Upper lobe of left lung (tissue), 6 donors: ENCODE measurements around the gene DACH1. TPM values are rescaled to one million over a fixed set of nuclear protein-coding genes. Genes with fewer than 3 reads are reported as not detected.
A peak's percentile ranks its signal among the peaks of the same experiment; 100 is the strongest.

Experiments
- ATAC-seq, 2 donors: fragments of 200-7000 bp; cut with Tn5 transposase; one replicate each; pipeline ENCODE4 v1.9.1; 2022; ENCODE audit warnings: mild to moderate bottlenecking in 2 of 2, moderate library complexity in 2 of 2; ENCODE audit not compliant: low FRiP score in 2 of 2
- DNase-seq, 2 donors: peaks; one replicate each; pipeline ENCODE4 v3.0.0-alpha.2; 2019 to 2020
- H3K27ac ChIP-seq, 4 donors: fragments of 200-600 bp; sonication (generic); one replicate each; pipeline ENCODE4 v1.5.1; 2016 to 2019
- H3K27me3 ChIP-seq, 4 donors: fragments of 200-600 bp; sonication (generic); one replicate each; pipeline ENCODE4 v1.5.1; 2017 to 2019
- H3K36me3 ChIP-seq, 4 donors: fragments of 200-600 bp; sonication (generic); one replicate each; pipeline ENCODE4 v1.5.1; 2016 to 2019
- H3K4me1 ChIP-seq, 4 donors: fragments of 200-600 bp; sonication (generic); one replicate each; pipeline ENCODE4 v1.5.1; 2018 to 2019
- H3K4me3 ChIP-seq, 4 donors: fragments of 200-600 bp; sonication (generic); one replicate each; pipeline ENCODE4 v1.5.1; 2017 to 2019; ENCODE audit warnings: mild to moderate bottlenecking in 2 of 4, moderate library complexity in 1 of 4
- H3K9me3 ChIP-seq, 4 donors: fragments of 200-600 bp; sonication (generic); one replicate each; pipeline ENCODE4 v1.5.1; 2018 to 2019
- EP300 ChIP-seq, 4 donors: sonication (generic); formaldehyde crosslinking; IDR thresholded peaks; one replicate each; pipeline ENCODE4 v1.5.1; 2017; ENCODE audit warnings: antibody characterized with exemption in 4 of 4, control low read depth in 2 of 4
- POLR2A ChIP-seq, 4 donors: fragments of 450-650 bp; IDR thresholded peaks; one replicate each; pipeline ENCODE4 v1.5.1; 2016 to 2017; ENCODE audit warnings: antibody characterized with exemption in 4 of 4, mild to moderate bottlenecking in 2 of 4
- POLR2AphosphoS5 ChIP-seq, 2 donors: sonication (generic); formaldehyde crosslinking; IDR thresholded peaks; one replicate each; pipeline ENCODE4 v1.5.1; 2017; ENCODE audit warnings: antibody characterized with exemption in 2 of 2
- WGBS, 2 donors: methylation state at CpG; one replicate each; pipeline ENCODE4 v1.1.5; 2017 to 2018; 5-methylcytosine and 5-hydroxymethylcytosine counted together
- total RNA-seq, 6 donors: library from RNA; depleted of rRNA in 4 of 6; stranded (reverse); fragments of >200 nt in 4 of 6; gene quantifications; one replicate each; pipeline versions ENCODE4 v1.1.0 to v1.2.1, GENCODE V29; 2016 to 2021
- TF ChIP-seq, protein P1 (sequence below), 6 experiments: fragments of 450-650 bp in 4 of 6; fragments of 200-600 bp in 2 of 6; sonication (generic) in 2 of 6; IDR thresholded peaks; one replicate each; pipeline ENCODE4 v1.5.1; 2016 to 2019; ENCODE audit warnings: antibody characterized with exemption in 6 of 6
- donor health status: DM: no; HTN: no; CAD: no; lungs with moderate emphysema.
- donor health status: DM: no; HTN: yes; CAD: no; lungs with severe emphysema.

The DACH1 gene
- total RNA-seq, 6 donors from 2014 or later, result 4.7 to 10.5 (median 6.7) TPM

DNA sequence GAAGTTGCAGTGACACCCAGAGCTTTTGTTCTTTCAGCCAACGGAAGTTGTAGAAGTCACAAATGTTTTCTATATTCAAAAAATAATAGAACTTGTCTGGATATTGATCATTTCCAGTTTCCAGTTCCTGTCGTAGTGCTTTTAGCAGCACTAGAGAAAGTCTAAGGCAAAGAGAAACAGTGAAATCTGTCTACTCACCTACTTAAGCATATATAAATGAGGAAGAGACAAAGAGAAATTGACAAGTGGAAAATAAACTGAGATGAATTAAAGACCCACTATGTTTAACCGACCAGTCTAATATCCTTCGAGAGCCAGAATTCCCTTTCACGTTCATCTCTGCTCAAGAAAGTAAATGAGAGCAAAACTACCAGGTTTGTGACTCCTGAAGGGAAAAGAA is 36.7 kb downstream of the DACH1 start:
- Histone ChIP-seq H3K4me3 (no peak overlapping the region), H3K36me3 (no peaks in the 10 kb centered on the region), H3K9me3 (no peaks in the 10 kb centered on the region), H3K27ac (no peak overlapping the region), H3K27me3 (no peaks in the 10 kb centered on the region), H3K4me1 (peaks cover 0 to 7% (median 3%) of the 10 kb centered on the region in 4 donors)
- WGBS, 2 donors, result 44 to 49% methylated on average over 5 of the region's 5 CpGs
- ATAC-seq (no peak), DNase-seq (no peak)
- TF ChIP-seq POLR2AphosphoS5 (IDR thresholded peaks at IDR 0.05) (no peak), EP300 (IDR thresholded peaks at IDR 0.05) (no peak), POLR2A (IDR thresholded peaks at IDR 0.05) (no peak)
- TF ChIP-seq, protein P1, sequence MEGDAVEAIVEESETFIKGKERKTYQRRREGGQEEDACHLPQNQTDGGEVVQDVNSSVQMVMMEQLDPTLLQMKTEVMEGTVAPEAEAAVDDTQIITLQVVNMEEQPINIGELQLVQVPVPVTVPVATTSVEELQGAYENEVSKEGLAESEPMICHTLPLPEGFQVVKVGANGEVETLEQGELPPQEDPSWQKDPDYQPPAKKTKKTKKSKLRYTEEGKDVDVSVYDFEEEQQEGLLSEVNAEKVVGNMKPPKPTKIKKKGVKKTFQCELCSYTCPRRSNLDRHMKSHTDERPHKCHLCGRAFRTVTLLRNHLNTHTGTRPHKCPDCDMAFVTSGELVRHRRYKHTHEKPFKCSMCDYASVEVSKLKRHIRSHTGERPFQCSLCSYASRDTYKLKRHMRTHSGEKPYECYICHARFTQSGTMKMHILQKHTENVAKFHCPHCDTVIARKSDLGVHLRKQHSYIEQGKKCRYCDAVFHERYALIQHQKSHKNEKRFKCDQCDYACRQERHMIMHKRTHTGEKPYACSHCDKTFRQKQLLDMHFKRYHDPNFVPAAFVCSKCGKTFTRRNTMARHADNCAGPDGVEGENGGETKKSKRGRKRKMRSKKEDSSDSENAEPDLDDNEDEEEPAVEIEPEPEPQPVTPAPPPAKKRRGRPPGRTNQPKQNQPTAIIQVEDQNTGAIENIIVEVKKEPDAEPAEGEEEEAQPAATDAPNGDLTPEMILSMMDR (IDR thresholded peaks at IDR 0.05), result no peak

DNA sequence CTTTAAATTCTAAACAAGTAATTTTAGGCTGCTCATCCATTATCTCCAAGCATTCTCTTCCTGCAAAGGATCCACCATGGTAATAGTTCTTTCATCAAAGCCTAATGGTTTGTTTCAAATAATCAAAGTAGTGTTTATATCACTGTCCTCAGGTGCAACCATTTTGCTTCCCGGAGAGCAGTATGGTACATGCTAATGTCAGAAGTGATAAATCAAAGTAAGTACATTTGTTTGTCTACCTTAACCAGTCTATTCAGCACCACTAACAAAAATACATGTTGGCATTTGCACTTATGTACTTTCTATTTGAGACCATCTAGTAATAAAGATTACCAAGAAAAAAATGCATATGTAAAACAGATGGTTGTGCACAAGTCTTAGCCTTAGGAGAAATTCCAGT is 37.5 kb downstream of the DACH1 start:
- Histone ChIP-seq H3K4me1 (peaks cover 0 to 6% (median 2%) of the 10 kb centered on the region in 4 donors), H3K27ac (no peak overlapping the region), H3K27me3 (no peaks in the 10 kb centered on the region), H3K36me3 (no peaks in the 10 kb centered on the region), H3K4me3 (no peak overlapping the region), H3K9me3 (no peaks in the 10 kb centered on the region)
- DNase-seq (no peak), ATAC-seq (no peak)
- TF ChIP-seq, protein P1 (IDR thresholded peaks at IDR 0.05), result no peak
- TF ChIP-seq EP300 (IDR thresholded peaks at IDR 0.05) (no peak), POLR2AphosphoS5 (IDR thresholded peaks at IDR 0.05) (no peak), POLR2A (IDR thresholded peaks at IDR 0.05) (no peak)
- WGBS, 2 donors, result 62 to 81% methylated on average over 1 of the region's 1 CpG

DNA sequence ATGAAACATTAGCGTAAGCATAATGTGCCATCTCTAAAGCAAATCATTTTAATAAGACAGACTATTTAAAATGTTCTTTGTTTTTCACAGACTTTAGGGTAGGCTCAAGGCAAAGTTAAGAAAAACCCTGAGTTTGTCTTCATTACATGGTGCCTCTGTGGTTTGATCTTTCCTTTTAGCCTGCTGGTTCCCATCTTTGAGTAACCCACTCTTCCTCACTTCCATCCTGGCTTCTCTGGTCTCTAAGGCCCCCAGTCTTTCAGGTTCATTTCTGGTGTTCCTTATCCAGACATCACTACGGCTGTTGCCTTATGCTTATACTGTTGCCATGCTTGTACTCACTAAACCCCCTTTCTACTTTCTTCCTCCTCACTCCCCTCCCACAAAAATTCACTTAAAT is 38.4 kb downstream of the DACH1 start:
- Histone ChIP-seq H3K4me3 (no peak overlapping the region), H3K4me1 (peaks cover 0 to 6% (median 2%) of the 10 kb centered on the region in 4 donors), H3K9me3 (no peaks in the 10 kb centered on the region), H3K27ac (peak overlapping the region in 1 of 4 donors; percentile 38), H3K27me3 (no peaks in the 10 kb centered on the region), H3K36me3 (no peaks in the 10 kb centered on the region)
- no peak for TF ChIP-seq EP300 (IDR thresholded peaks at IDR 0.05)
- no peak for TF ChIP-seq POLR2A (IDR thresholded peaks at IDR 0.05)
- TF ChIP-seq, protein P1 (IDR thresholded peaks at IDR 0.05), result no peak
- TF ChIP-seq POLR2AphosphoS5 (IDR thresholded peaks at IDR 0.05), result no peak
- WGBS, 2 donors, result 80 to 89% methylated on average over 2 of the region's 2 CpGs
- no peak for ATAC-seq
- DNase-seq, result no peak

DNA sequence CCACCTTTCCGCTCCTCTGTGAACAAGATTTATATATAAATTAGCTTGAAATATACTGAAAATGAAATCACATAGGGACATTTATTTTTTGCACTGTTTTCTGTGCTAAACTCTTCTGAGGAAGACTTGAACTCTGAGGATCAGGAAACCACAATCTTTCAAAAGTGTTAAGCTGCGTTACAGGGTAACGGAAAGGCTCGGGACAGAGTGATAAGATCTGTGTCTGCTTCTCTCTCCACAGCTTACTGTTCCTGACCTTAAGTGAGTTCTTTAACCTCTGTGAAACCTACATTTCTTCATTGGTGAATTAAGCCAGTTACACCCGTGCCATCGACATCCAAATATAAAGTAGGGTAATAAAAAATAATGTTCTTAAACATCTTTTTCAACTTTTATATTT is 38.9 kb downstream of the DACH1 start:
- TF ChIP-seq EP300 (IDR thresholded peaks at IDR 0.05), result no peak
- no peak for TF ChIP-seq POLR2A (IDR thresholded peaks at IDR 0.05)
- TF ChIP-seq, protein P1 (IDR thresholded peaks at IDR 0.05), result no peak
- no peak for TF ChIP-seq POLR2AphosphoS5 (IDR thresholded peaks at IDR 0.05)
- DNase-seq, result no peak
- Histone ChIP-seq H3K9me3 (no peaks in the 10 kb centered on the region), H3K36me3 (no peaks in the 10 kb centered on the region), H3K4me3 (no peak overlapping the region), H3K4me1 (peaks cover 0 to 7% (median 3%) of the 10 kb centered on the region in 4 donors), H3K27ac (peak overlapping the region in 1 of 4 donors; percentile 38), H3K27me3 (no peaks in the 10 kb centered on the region)
- WGBS, 2 donors, result 24 to 42% methylated on average over 6 of the region's 6 CpGs
- no peak for ATAC-seq

DNA sequence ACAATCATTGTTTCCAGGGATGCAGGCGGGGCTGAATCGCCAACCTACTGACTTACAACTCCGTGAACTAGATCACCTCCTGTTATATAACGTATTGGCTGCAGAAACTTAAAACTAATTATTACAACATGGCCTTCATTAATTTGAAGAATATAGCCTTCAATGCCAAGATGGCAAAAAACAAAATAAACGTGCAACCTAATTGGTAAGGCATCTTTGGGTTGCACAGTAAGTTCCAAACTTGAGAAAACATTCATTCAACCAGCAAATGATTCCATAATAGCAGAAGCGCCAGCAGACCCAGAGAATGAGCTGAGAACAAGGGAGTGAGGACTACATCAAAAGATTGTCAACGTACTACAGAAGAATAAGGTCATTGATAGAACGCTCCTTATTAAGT is 39.8 kb downstream of the DACH1 start:
- H3K27ac ChIP-seq, result no peak overlapping the region
- TF ChIP-seq EP300 (IDR thresholded peaks at IDR 0.05), result no peak
- no peak for TF ChIP-seq POLR2A (IDR thresholded peaks at IDR 0.05)
- TF ChIP-seq, protein P1 (IDR thresholded peaks at IDR 0.05), result no peak
- no peak for TF ChIP-seq POLR2AphosphoS5 (IDR thresholded peaks at IDR 0.05)
- ATAC-seq (no peak), DNase-seq (no peak)
- H3K4me3 ChIP-seq, result no peak overlapping the region
- H3K36me3 ChIP-seq, result no peaks in the 10 kb centered on the region
- WGBS, 2 donors, result 86 to 93% methylated on average over 8 of the region's 8 CpGs
- H3K9me3 ChIP-seq, result no peaks in the 10 kb centered on the region
- peaks cover 0 to 7% (median 3%) of the 10 kb centered on the region in 4 donors for H3K4me1 ChIP-seq
- no peaks in the 10 kb centered on the region for H3K27me3 ChIP-seq
